LNCAP (cell line): Measurements from ENCODE around the gene RNF187.
A peak's percentile ranks its signal among the peaks of the same experiment; 100 is the strongest.

ENCODE experiments used
- TF ChIP-seq, protein P1 (sequence below): fragments of 450-650 bp; IDR thresholded peaks from 2 replicates; pipeline ENCODE4 v1.5.1; 2017; ENCODE audit warnings: mild to moderate bottlenecking

RNF187 gene

DNA sequence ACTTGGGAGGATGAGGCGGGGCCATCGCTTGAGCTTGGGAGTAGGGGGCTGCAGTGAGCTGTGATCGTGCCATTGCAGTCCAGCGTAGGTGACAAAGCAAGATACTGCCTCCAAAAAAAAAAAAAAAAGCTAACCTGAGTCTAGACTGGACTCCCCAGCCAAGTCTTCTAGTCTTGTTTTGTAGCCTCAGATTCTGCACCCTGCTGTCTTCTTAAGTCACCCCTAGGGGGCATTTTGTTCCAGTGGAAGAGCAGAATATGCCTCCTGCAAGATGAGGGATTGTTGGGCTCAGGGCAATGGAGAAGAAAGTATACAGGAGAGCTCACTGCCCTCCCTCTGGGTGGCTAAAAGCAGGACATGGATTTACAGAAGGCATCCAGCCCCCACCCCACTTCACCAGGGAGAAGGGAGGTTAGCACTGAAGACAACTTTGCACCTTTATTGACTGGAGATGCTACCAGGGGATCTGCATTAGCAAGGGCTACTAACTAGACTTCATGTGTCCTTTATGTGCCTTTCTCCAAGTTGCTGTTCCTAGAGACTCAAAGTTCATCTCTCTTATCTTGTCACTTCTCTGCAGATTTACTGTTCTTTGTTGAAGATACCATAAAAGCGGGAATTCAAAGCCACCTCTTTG, 15.3 kb upstream of the RNF187 start:
- TF ChIP-seq, protein P1, sequence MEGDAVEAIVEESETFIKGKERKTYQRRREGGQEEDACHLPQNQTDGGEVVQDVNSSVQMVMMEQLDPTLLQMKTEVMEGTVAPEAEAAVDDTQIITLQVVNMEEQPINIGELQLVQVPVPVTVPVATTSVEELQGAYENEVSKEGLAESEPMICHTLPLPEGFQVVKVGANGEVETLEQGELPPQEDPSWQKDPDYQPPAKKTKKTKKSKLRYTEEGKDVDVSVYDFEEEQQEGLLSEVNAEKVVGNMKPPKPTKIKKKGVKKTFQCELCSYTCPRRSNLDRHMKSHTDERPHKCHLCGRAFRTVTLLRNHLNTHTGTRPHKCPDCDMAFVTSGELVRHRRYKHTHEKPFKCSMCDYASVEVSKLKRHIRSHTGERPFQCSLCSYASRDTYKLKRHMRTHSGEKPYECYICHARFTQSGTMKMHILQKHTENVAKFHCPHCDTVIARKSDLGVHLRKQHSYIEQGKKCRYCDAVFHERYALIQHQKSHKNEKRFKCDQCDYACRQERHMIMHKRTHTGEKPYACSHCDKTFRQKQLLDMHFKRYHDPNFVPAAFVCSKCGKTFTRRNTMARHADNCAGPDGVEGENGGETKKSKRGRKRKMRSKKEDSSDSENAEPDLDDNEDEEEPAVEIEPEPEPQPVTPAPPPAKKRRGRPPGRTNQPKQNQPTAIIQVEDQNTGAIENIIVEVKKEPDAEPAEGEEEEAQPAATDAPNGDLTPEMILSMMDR = peak; percentile 56

DNA sequence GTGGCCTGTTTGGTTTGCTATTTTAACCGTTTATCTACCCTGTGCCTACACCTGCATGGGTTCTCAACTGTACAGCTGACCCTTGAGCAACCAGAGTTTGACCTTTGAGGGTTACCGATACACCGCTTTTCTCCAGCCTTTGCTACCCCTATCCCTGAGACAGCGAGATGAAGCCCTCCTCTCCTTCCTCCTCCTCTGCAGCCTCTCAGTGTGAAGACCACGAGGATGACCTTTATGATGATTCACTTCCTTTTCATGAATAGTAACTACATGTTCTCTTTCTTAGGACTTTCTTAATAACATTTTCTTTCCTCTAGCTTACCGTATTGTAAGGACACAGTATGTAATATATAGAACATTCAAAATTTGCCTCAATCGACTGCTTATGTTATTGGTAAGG, 14.5 kb upstream of the RNF187 start:
- TF ChIP-seq, protein P1 = no peak

DNA sequence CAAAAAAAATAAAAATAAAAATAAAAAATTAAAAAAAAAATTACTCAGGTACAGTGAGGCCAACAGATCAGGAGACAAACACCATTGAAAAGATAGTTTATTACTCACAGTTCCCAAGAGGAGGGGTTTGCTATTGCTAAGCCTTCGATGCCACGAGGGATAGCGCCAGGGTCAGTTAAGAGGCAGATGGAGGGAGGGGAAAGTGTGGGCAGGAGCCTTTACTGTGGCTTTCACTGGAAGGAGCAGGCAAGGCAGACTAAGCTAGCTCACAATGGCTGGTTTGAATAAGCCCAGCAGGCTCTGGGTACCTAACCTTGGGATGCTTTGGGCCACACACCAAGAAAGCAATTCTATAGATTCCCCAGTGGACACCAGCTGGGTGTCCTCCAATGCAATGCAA, 12.7 kb upstream of the RNF187 start:
- TF ChIP-seq, protein P1 = no peak

DNA sequence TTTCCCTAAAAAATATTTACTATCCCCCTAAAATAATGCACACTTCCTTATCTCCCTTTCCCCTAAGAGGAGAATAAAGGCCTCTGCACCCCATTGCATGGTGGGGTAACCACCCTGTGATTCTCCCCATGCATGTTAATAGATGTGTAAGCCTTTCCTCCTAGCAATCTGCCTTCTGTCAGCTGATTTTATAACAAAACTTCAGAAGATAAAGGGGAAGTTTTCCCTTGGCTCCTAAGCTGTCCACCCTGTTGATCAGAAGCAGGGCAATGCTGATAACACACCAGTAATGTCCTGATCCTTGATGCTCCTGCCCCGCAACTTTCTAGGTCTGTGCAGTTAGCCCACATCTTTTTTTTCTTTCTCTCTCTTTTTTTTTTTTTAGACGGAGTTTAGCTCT, 11.4 kb upstream of the RNF187 start:
- TF ChIP-seq, protein P1 = no peak

DNA sequence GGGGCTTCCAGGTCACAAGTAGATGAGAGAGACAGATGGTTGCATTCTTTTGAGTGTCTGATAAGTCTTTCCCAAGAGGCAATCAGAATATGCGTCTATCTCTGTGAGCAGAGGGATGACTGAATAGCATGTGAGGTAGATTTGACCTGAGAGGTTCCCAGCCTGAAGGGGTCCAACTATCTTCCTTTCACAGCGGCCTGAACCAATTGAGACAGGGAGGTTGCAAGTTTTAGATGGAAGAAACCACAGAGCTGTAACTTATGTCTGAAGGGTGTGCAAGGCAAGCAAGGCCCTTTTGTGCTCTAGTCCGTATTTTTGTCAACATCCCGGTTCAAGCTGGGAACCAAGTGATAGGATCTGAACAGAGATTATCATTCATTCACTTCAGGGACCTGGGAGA, 9.9 kb upstream of the RNF187 start:
- TF ChIP-seq, protein P1 = no peak

DNA sequence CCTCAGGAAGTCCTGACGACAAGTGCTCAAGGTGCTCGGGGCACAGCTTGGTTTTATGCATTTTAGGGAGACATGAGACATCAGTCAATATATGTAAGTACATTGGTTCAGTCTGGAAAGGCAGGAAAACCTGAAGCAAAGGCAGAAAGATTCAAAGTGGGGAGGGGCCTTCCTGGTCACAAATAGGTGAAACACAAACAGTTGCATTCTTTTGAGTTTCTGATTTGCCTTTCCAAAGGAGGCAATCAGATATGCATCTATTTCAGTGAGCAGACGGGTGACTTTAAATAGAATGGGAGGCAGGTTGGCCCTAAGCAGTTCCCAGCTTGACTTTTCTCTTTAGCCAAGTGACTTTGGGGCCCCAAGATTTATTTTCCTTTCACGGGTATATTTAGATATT, 8.9 kb upstream of the RNF187 start:
- TF ChIP-seq, protein P1 = no peak

DNA sequence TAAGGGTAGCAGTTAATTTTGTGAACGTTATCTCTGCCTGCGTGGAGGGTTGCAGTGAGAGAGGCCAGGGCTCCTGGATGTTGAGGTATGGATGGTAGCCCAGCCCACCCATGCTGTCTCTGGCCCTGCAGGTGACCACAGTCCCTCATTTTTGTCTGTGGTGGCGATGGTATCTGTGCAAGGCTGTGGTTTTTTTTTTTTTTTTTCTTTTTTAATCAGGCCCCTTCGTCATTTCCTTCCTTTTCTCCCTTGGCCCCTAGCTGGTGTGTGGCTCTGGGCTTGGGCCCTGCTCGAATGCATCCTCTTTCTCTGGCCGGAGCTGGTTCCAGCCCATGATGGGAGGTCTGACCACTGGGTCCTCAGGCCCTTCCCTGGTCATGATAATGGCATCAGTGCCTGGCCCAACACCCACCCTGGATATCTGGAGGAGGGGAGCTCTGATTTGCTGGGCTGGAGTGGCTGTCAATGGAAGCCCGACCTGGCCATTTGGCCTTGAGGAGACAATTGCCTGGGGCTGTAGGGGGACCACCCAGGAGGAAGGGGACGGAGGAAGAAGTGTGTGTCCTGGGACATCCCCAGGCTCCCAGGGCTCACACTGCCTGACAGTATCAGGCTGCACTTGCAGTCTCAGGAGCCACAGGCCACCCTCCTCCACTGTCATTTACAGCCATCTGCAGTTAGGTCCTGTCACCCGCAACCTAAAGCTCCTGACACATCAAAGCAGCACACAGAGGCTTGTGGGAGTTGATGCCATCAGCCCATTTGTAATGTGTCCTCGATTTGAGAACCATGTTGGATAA, 8.1 kb upstream of the RNF187 start:
- TF ChIP-seq, protein P1 = no peak
